IMR-90 (cell line): ENCODE data around the gene ASB16. TPM values are rescaled to one million over a fixed set of nuclear protein-coding genes. Genes with fewer than 3 reads are reported as not detected.

Experiments used
- ATAC-seq: fragments of 200-7000 bp; cut with Tn5 transposase; 2 replicates; pipeline ENCODE4 v1.9.1; 2020; ENCODE audit warnings: low read depth, mild to moderate bottlenecking, moderate library complexity
- BruUV-seq: library from RNA; stranded (reverse); fragments of 400-500 nt; replicated peaks from 2 replicates; lab custom pipeline; 2021; lab: Mats Ljungman, UMichigan
- CTCF ChIA-PET: fragments of 300-600 bp; formaldehyde crosslinking; extraction: SDS; loops from one replicate; lab custom pipeline; 2021; ENCODE audit warnings: antibody characterized with exemption; lab: Yijun Ruan, JAX
- POLR2A ChIA-PET: fragments of 300-600 bp; sonication (Branson Sonifier 250); formaldehyde crosslinking; loops from one replicate; lab custom pipeline; 2022; ENCODE audit warnings: antibody characterized with exemption; ENCODE audit not compliant: unreplicated experiment; lab: Charles Lee
- DNase-seq: peaks from one replicate; pipeline ENCODE4 v3.0.0; 2013
- H2AFZ ChIP-seq: replicated peaks from 2 replicates; pipeline ENCODE3; 2013; ENCODE audit warnings: low read length, mild to moderate bottlenecking; ENCODE audit not compliant: poor library complexity
- H2AK5ac ChIP-seq: 2 replicates; pipeline ENCODE4 v1.6.1; 2013; ENCODE audit warnings: low read depth, low read length, inconsistent platforms
- H2AK9ac ChIP-seq: replicated peaks from 2 replicates; pipeline ENCODE3; 2013; ENCODE audit warnings: mild to moderate bottlenecking, low read depth, low read length, moderate library complexity; ENCODE audit not compliant: poor library complexity
- H2BK120ac ChIP-seq: 2 replicates; pipeline ENCODE4 v1.6.1; 2013; ENCODE audit warnings: low read depth, low read length, inconsistent platforms
- H2BK15ac ChIP-seq: 3 replicates; pipeline ENCODE4 v1.6.1; 2013; ENCODE audit warnings: low read depth, low read length, inconsistent platforms
- H2BK20ac ChIP-seq: 2 replicates; pipeline ENCODE4 v1.6.1; 2013; ENCODE audit warnings: low read depth, mild to moderate bottlenecking, inconsistent platforms, low read length, moderate library complexity
- H2BK5ac ChIP-seq: 2 replicates; pipeline ENCODE4 v1.6.1; 2013; ENCODE audit warnings: mild to moderate bottlenecking, low read depth, low read length, inconsistent platforms; ENCODE audit not compliant: poor library complexity, severe bottlenecking
- H3K14ac ChIP-seq: replicated peaks from 2 replicates; pipeline ENCODE4 v1.6.1; 2013; ENCODE audit warnings: low read depth, low read length, inconsistent platforms
- H3K18ac ChIP-seq: 2 replicates; pipeline ENCODE4 v1.6.1; 2013; ENCODE audit warnings: low read depth, low read length, control low read depth
- H3K23ac ChIP-seq: 2 replicates; pipeline ENCODE4 v1.6.1; 2013; ENCODE audit warnings: low read depth, low read length, inconsistent platforms
- H3K27ac ChIP-seq: 2 replicates; pipeline ENCODE4 v1.5.1; 2013; ENCODE audit warnings: mild to moderate bottlenecking, control low read depth, low read length; ENCODE audit not compliant: insufficient read depth
- H3K27me3 ChIP-seq: 2 replicates; pipeline ENCODE4 v1.6.1; 2013; ENCODE audit warnings: low read length; ENCODE audit not compliant: control insufficient read depth, insufficient read depth
- H3K36me3 ChIP-seq: 2 replicates; pipeline ENCODE4 v1.6.1; 2013; ENCODE audit warnings: low read length, mixed read lengths; ENCODE audit not compliant: control insufficient read depth, insufficient read depth
- H3K4ac ChIP-seq: 2 replicates; pipeline ENCODE4 v1.6.1; 2013; ENCODE audit warnings: low read depth, low read length, inconsistent platforms
- H3K4me1 ChIP-seq: 2 replicates; pipeline ENCODE4 v1.6.1; 2013; ENCODE audit warnings: low read length, mixed read lengths; ENCODE audit not compliant: control insufficient read depth, insufficient read depth
- H3K4me2 ChIP-seq: 2 replicates; pipeline ENCODE4 v1.6.1; 2013; ENCODE audit warnings: low read depth, mild to moderate bottlenecking, control low read depth, low read length, moderate library complexity
- H3K4me3 ChIP-seq: 2 replicates; pipeline ENCODE4 v1.5.1; 2013; ENCODE audit warnings: low read depth, mild to moderate bottlenecking, control low read depth, low read length, moderate library complexity; ENCODE audit not compliant: insufficient read depth
- H3K56ac ChIP-seq: 2 replicates; pipeline ENCODE4 v1.6.1; 2013; ENCODE audit warnings: low read length, inconsistent platforms; ENCODE audit not compliant: insufficient read depth; ENCODE audit errors: extremely low read depth
- H3K79me1 ChIP-seq, 2 experiments: 2 replicates each; pipeline ENCODE4 v1.6.1; 2013; ENCODE audit warnings: low read length in 2 of 2, inconsistent platforms in 1 of 2, low read depth in 1 of 2
- H3K9ac ChIP-seq: 2 replicates; pipeline ENCODE4 v1.6.1; 2013; ENCODE audit warnings: low read depth, low read length, control low read depth
- H3K9me1 ChIP-seq: 2 replicates; pipeline ENCODE4 v1.6.1; 2013; ENCODE audit warnings: low read length, inconsistent platforms; ENCODE audit not compliant: insufficient read depth
- H3K9me3 ChIP-seq: 2 replicates; pipeline ENCODE4 v1.6.1; 2013; ENCODE audit warnings: low read length; ENCODE audit not compliant: control insufficient read depth, insufficient read depth
- H4K20me1 ChIP-seq: 2 replicates; pipeline ENCODE4 v1.6.1; 2013; ENCODE audit warnings: low read length, inconsistent platforms; ENCODE audit not compliant: insufficient read depth
- H4K5ac ChIP-seq: 2 replicates; pipeline ENCODE4 v1.6.1; 2013; ENCODE audit warnings: mild to moderate bottlenecking, low read depth, low read length, control low read depth
- H4K8ac ChIP-seq, 2 experiments: 2 replicates each; pipeline ENCODE4 v1.6.1; 2013; ENCODE audit warnings: low read depth in 2 of 2, low read length in 2 of 2, control low read depth in 1 of 2, inconsistent platforms in 1 of 2
- H4K91ac ChIP-seq: 2 replicates; pipeline ENCODE4 v1.6.1; 2013; ENCODE audit warnings: low read depth, low read length, inconsistent platforms; ENCODE audit not compliant: insufficient read depth
- BHLHE40 ChIP-seq: fragments of 150-350 bp; IDR thresholded peaks from 2 replicates; pipeline ENCODE4 v1.6.1; 2016; ENCODE audit warnings: mild to moderate bottlenecking, low read depth, low read length
- CEBPB ChIP-seq: IDR thresholded peaks from 2 replicates; pipeline ENCODE4 v1.6.1; 2012; ENCODE audit warnings: low read depth, low read length, improper control_type of control experiment
- CHD1 ChIP-seq: IDR thresholded peaks from 2 replicates; pipeline ENCODE4 v1.6.1; 2012; ENCODE audit warnings: low read depth, low read length, improper control_type of control experiment
- FOS ChIP-seq: fragments of 150-350 bp; IDR thresholded peaks from 2 replicates; pipeline ENCODE4 v1.6.1; 2016; ENCODE audit warnings: low read depth, low read length
- MAFK ChIP-seq: IDR thresholded peaks from 2 replicates; pipeline ENCODE4 v1.6.1; 2012; ENCODE audit warnings: low read depth, low read length, improper control_type of control experiment
- MAZ ChIP-seq: IDR thresholded peaks from 2 replicates; pipeline ENCODE4 v1.6.1; 2012; ENCODE audit warnings: low read depth, mild to moderate bottlenecking, low read length, improper control_type of control experiment, moderate library complexity, borderline replicate concordance
- MXI1 ChIP-seq: IDR thresholded peaks from 2 replicates; pipeline ENCODE4 v1.6.1; 2012; ENCODE audit warnings: low read depth, mild to moderate bottlenecking, low read length, moderate library complexity, borderline replicate concordance
- NFE2L2 ChIP-seq: fragments of 150-350 bp; IDR thresholded peaks from 2 replicates; pipeline ENCODE4 v1.6.1; 2016; ENCODE audit warnings: low read depth, mild to moderate bottlenecking, low read length
- POLR2A ChIP-seq: IDR thresholded peaks from 2 replicates; pipeline ENCODE4 v1.6.1; 2012; ENCODE audit warnings: mild to moderate bottlenecking, low read depth, low read length
- RAD21 ChIP-seq: IDR thresholded peaks from 2 replicates; pipeline ENCODE4 v1.6.1; 2012; ENCODE audit warnings: low read length, improper control_type of control experiment
- RFX5 ChIP-seq: IDR thresholded peaks from 2 replicates; pipeline ENCODE4 v1.8.0; 2012; ENCODE audit warnings: low read depth, mild to moderate bottlenecking, low read length, moderate library complexity
- SMC3 ChIP-seq: fragments of 150-350 bp; IDR thresholded peaks from 2 replicates; pipeline ENCODE4 v1.6.1; 2016; ENCODE audit warnings: low read depth, mild to moderate bottlenecking, antibody characterized with exemption, low read length, moderate library complexity
- WGBS, 2 experiments: methylation state at CpG; one replicate each; pipeline versions ENCODE4 v1.1.5 to v1.1.7; 2013; ENCODE audit warnings: missing lambda C conversion rate in 2 of 2; ENCODE audit not compliant: insufficient read length in 1 of 2; ENCODE audit errors: extremely low coverage in 2 of 2; 5-methylcytosine and 5-hydroxymethylcytosine counted together
- dilution Hi-C: fragments of 300-500 bp; cut with HindIII; formaldehyde crosslinking; loops from one replicate; pipeline ENCODE4 v1.14.3; 2018; ENCODE audit warnings: low sequenced_read_pairs; ENCODE audit not compliant: unreplicated experiment
- in situ Hi-C: fragments of 300-500 bp; cut with MboI; formaldehyde crosslinking; loops from 3 replicates; pipeline ENCODE4 v1.14.3; 2019; ENCODE audit warnings: low sequenced_read_pairs, inconsistent platforms, mixed read lengths
- intact Hi-C: fragments of 100-400 bp; cut with micrococcal nuclease; formaldehyde crosslinking; loops from 2 replicates; pipeline ENCODE4 v1.10.0; 2022
- polyA plus RNA-seq, 3 experiments: library from polyadenylated mRNA; depleted of rRNA; stranded (reverse); fragments of >200 nt; gene quantifications; 2 replicates each; pipeline ENCODE4 v1.2.3, GENCODE V29; 2012; ENCODE audit warnings: low replicate concordance in 1 of 3
- total RNA-seq: library from RNA; depleted of rRNA; stranded (reverse); fragments of >200 nt; gene quantifications from 2 replicates; pipeline ENCODE4 v1.2.3, GENCODE V29; 2012
- TF ChIP-seq, protein P1 (sequence below): conservative IDR thresholded peaks from 2 replicates; pipeline ENCODE4 v1.5.1; 2012; ENCODE audit warnings: mild to moderate bottlenecking, low read depth, low read length, improper control_type of control experiment
- TF ChIP-seq, protein P2 (sequence below): fragments of 150-350 bp; IDR thresholded peaks from 2 replicates; pipeline ENCODE4 v1.6.1; 2016; ENCODE audit warnings: low read depth, mild to moderate bottlenecking, low read length, moderate library complexity, borderline replicate concordance
- TF ChIP-seq, protein P3 (sequence below): fragments of 150-350 bp; IDR thresholded peaks from 2 replicates; pipeline ENCODE4 v1.6.1; 2017; ENCODE audit warnings: mild to moderate bottlenecking, antibody characterized with exemption, low read length, low read depth

ASB16 gene
- total and polyA plus RNA-seq, 2 of the 4 experiments (the other 2 are of a cell fraction): 0.05 TPM; not detected in 1

DNA sequence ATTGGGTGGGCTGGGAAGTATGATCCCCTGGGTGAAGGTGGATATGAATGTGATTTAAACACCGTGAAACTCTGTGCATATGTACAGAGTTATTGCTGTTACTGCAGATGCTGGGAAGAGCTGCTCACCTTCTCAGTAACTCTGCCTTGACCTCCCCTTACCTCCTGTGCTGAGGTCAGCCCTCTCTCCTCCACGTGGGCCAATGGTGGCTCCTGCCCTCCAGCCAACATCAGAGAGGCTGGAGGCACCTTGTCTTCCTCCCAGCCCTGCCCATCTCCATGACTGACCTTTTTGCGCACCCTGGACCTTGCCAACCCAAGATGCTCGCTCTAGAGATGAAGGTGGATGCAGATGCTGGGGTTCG lies 387 bp upstream of the ASB16 start:
- Histone ChIP-seq H3K27me3 (no peaks in the 10 kb centered on the region), H4K5ac (0 out of 2 replicates have a peak overlapping the region, but pooled peaks have one; percentile 80), H3K14ac (peak overlapping the region; percentile 83; the same call in 1 of the 2 replicates), H3K36me3 (peaks cover 1% of the 10 kb centered on the region; the same call in 1 of the 2 replicates), H3K4me3 (no peak overlapping the region), H3K9me1 (peaks cover 3% of the 10 kb centered on the region), H4K20me1 (no peaks in the 10 kb centered on the region), H3K23ac (peak overlapping the region; percentile 84; the same call in 1 of the 2 replicates), H2BK15ac (peak overlapping the region; percentile 90; the same call in 1 of the 3 replicates), H2AFZ (peak overlapping the region; percentile 87), H2AK5ac (peak overlapping the region; percentile 97), H4K8ac (peak overlapping the region in 1 of 2 experiments; percentile 89; a peak in 1 of 4 replicates), H3K9me3 (no peaks in the 10 kb centered on the region), H4K91ac (no peak overlapping the region), H2BK20ac (peak overlapping the region; percentile 86), H3K9ac (no peak overlapping the region; the same call in 1 of the 2 replicates), H3K18ac (peak overlapping the region; percentile 12; the same call in 1 of the 2 replicates), H3K27ac (no peak overlapping the region), H2BK5ac (peak overlapping the region; percentile 1), H2BK120ac (peak overlapping the region; percentile 79; the same call in 1 of the 2 replicates), H2AK9ac (peak overlapping the region; percentile 92), H3K79me1 (peaks cover 0 to 5% of the 10 kb centered on the region in 2 experiments; a peak in 1 of 4 replicates), H3K56ac (no peak overlapping the region), H3K4me2 (peak overlapping the region; percentile 74), H3K4ac (peak overlapping the region; percentile 80), H3K4me1 (peaks cover 11% of the 10 kb centered on the region)
- dilution Hi-C loops: no loop called here
- in situ Hi-C loops: no loop called here
- no TSS peak for BruUV-seq
- no CpG with 5 or more reads among the region's 5 CpGs for WGBS, 2 experiments
- no peak for DNase-seq
- ATAC-seq: no peak
- TF ChIP-seq RAD21 (no peak), MAZ (no peak), CEBPB (no peak), MXI1 (no peak), NFE2L2 (no peak), BHLHE40 (no peak), SMC3 (no peak), CHD1 (no peak), FOS (no peak), RFX5 (no peak), MAFK (no peak), POLR2A (no peak)
- TF ChIP-seq, protein P1, sequence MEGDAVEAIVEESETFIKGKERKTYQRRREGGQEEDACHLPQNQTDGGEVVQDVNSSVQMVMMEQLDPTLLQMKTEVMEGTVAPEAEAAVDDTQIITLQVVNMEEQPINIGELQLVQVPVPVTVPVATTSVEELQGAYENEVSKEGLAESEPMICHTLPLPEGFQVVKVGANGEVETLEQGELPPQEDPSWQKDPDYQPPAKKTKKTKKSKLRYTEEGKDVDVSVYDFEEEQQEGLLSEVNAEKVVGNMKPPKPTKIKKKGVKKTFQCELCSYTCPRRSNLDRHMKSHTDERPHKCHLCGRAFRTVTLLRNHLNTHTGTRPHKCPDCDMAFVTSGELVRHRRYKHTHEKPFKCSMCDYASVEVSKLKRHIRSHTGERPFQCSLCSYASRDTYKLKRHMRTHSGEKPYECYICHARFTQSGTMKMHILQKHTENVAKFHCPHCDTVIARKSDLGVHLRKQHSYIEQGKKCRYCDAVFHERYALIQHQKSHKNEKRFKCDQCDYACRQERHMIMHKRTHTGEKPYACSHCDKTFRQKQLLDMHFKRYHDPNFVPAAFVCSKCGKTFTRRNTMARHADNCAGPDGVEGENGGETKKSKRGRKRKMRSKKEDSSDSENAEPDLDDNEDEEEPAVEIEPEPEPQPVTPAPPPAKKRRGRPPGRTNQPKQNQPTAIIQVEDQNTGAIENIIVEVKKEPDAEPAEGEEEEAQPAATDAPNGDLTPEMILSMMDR: no peak
- TF ChIP-seq, protein P2, sequence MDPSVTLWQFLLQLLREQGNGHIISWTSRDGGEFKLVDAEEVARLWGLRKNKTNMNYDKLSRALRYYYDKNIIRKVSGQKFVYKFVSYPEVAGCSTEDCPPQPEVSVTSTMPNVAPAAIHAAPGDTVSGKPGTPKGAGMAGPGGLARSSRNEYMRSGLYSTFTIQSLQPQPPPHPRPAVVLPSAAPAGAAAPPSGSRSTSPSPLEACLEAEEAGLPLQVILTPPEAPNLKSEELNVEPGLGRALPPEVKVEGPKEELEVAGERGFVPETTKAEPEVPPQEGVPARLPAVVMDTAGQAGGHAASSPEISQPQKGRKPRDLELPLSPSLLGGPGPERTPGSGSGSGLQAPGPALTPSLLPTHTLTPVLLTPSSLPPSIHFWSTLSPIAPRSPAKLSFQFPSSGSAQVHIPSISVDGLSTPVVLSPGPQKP: no peak
- TF ChIP-seq, protein P3, sequence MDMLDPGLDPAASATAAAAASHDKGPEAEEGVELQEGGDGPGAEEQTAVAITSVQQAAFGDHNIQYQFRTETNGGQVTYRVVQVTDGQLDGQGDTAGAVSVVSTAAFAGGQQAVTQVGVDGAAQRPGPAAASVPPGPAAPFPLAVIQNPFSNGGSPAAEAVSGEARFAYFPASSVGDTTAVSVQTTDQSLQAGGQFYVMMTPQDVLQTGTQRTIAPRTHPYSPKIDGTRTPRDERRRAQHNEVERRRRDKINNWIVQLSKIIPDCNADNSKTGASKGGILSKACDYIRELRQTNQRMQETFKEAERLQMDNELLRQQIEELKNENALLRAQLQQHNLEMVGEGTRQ: no peak
- CTCF ChIA-PET: no interaction called here
- POLR2A ChIA-PET: no interaction called here
- intact Hi-C loops: no loop called here
